KMS-11 (cell line): Measurements from ENCODE around the gene LIMA1.
"Not testable (repeated sequence)": the region's sequence is repeated elsewhere in the genome, so short reads cannot be mapped to it uniquely, and the experiment has no call there.

Source experiments
- H2AFZ ChIP-seq: fragments of 200-600 bp; sonication (generic); 2 replicates; pipeline ENCODE4 v1.6.1; 2016; ENCODE audit warnings: antibody characterized with exemption, mixed run types, low read depth
- H3K27ac ChIP-seq: fragments of 200-600 bp; sonication (generic); 2 replicates; pipeline ENCODE4 v1.6.1; 2016; ENCODE audit warnings: mild to moderate bottlenecking, mixed run types
- H3K27me3 ChIP-seq: fragments of 200-600 bp; sonication (generic); 2 replicates; pipeline ENCODE4 v1.6.1; 2017; ENCODE audit warnings: mild to moderate bottlenecking, low read depth, mixed run types, moderate library complexity; ENCODE audit not compliant: insufficient read depth
- H3K36me3 ChIP-seq: fragments of 200-600 bp; sonication (generic); 2 replicates; pipeline ENCODE4 v1.6.1; 2017; ENCODE audit warnings: mild to moderate bottlenecking, mixed run types; ENCODE audit not compliant: insufficient read depth
- H3K4me1 ChIP-seq: fragments of 200-600 bp; sonication (generic); 2 replicates; pipeline ENCODE4 v1.6.1; 2016; ENCODE audit warnings: mild to moderate bottlenecking, low read depth, mixed run types; ENCODE audit not compliant: poor library complexity, severe bottlenecking
- H3K4me2 ChIP-seq: fragments of 200-600 bp; sonication (generic); 2 replicates; pipeline ENCODE4 v1.7.0; 2016; ENCODE audit warnings: mild to moderate bottlenecking, mixed run types
- H3K4me3 ChIP-seq: fragments of 200-600 bp; sonication (generic); IDR thresholded peaks from 2 replicates; pipeline ENCODE4 v1.6.1; 2017; ENCODE audit warnings: low read depth, low read length, mixed read lengths; ENCODE audit not compliant: insufficient read depth
- H3K79me2 ChIP-seq: fragments of 200-600 bp; sonication (generic); 2 replicates; pipeline ENCODE4 v1.6.1; 2016; ENCODE audit warnings: low read depth, mixed run types; ENCODE audit not compliant: insufficient read depth
- H3K9ac ChIP-seq: fragments of 200-600 bp; sonication (generic); 2 replicates; pipeline ENCODE4 v1.6.1; 2016; ENCODE audit warnings: mild to moderate bottlenecking, mixed run types
- H4K20me1 ChIP-seq: fragments of 200-600 bp; sonication (generic); 2 replicates; pipeline ENCODE4 v1.6.1; 2016; ENCODE audit warnings: mild to moderate bottlenecking, mixed run types; ENCODE audit not compliant: insufficient read depth
- TF ChIP-seq, protein P1 (sequence below): fragments of 200-600 bp; sonication (generic); conservative IDR thresholded peaks from 2 replicates; pipeline ENCODE4 v1.6.1; 2017; ENCODE audit warnings: low read depth, mild to moderate bottlenecking, antibody characterized with exemption, low read length, moderate library complexity, mixed read lengths

Gene LIMA1

DNA sequence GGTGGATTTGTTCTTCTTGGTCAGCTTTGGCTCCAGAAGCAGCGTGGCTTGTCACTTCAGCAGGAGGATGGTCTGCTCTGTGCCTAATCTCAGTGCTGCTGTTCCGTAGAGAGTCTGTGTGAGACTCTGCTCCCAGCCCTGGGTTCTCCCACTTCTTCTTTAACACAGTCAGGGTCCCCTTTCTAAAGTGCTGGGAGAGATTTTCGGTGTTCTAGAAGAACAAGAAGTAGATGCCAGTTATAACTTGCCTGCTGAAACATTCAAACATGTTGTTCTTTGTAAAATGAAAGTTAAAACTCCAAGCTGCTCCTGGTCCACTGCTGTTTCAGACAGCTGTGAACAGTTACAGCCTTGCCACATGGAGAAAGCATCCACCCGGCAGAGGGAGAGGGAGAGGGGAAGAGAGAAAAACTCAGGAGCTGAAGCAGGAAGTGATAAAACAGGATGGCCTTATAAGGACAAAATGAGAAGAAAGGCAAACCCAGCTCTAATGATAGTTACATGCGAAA lies 61.0 kb downstream of the LIMA1 start:
- TF ChIP-seq, protein P1, sequence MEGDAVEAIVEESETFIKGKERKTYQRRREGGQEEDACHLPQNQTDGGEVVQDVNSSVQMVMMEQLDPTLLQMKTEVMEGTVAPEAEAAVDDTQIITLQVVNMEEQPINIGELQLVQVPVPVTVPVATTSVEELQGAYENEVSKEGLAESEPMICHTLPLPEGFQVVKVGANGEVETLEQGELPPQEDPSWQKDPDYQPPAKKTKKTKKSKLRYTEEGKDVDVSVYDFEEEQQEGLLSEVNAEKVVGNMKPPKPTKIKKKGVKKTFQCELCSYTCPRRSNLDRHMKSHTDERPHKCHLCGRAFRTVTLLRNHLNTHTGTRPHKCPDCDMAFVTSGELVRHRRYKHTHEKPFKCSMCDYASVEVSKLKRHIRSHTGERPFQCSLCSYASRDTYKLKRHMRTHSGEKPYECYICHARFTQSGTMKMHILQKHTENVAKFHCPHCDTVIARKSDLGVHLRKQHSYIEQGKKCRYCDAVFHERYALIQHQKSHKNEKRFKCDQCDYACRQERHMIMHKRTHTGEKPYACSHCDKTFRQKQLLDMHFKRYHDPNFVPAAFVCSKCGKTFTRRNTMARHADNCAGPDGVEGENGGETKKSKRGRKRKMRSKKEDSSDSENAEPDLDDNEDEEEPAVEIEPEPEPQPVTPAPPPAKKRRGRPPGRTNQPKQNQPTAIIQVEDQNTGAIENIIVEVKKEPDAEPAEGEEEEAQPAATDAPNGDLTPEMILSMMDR = no peak
- no peaks in the 10 kb centered on the region for H4K20me1 ChIP-seq
- H3K27ac ChIP-seq = peak overlapping the region; percentile 62
- H3K9ac ChIP-seq = peak overlapping the region; percentile 2; the same call in 1 of the 2 replicates
- H2AFZ ChIP-seq = peak overlapping the region; percentile 31
- H3K4me3 ChIP-seq = no peak overlapping the region
- H3K4me2 ChIP-seq = peak overlapping the region; percentile 80
- H3K4me1 ChIP-seq = peaks cover 56% of the 10 kb centered on the region
- no peaks in the 10 kb centered on the region for H3K27me3 ChIP-seq
- H3K36me3 ChIP-seq = no peaks in the 10 kb centered on the region
- no peaks in the 10 kb centered on the region for H3K79me2 ChIP-seq

DNA sequence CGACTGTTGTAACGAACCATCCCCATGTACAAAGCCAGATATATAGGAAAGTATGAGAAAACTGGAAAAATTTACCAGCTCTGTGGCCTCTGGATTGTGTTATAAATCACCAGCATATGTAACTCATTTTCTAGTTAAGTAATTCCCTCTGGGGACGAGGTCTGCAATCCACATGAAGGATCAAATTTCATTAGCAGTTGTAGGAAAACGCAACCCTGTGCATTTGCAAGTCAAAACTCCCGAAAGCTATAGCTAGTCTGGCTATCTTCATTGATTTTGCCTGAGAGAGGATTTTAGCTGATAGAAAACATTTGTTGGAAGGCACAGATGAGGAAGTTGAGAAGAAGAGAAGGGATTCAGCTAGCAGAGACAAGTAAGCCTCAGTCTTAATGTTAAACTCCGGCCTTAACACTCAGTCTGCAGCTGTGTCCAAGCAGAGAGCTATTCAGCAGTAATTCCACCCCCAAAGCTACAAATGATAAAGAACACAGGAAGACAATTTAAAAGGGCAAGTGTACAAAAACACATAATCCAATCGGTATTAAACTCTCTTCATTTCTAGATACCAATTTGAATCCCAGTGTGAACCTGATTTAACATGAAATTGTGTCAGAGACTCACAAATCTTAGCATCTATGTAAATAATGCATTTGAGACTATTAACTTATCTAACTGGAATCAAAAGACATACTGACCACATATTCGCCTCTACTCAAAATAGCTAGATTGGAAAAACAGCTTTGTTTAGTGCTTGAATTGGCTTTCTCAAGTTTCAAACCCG lies 61.9 kb downstream of the LIMA1 start:
- H3K9ac ChIP-seq = peak overlapping the region; percentile 27; the same call in 1 of the 2 replicates
- no peak overlapping the region for H3K4me3 ChIP-seq
- peaks cover 56% of the 10 kb centered on the region for H3K4me1 ChIP-seq
- H3K4me2 ChIP-seq = peak overlapping the region; percentile 80
- no peaks in the 10 kb centered on the region for H3K79me2 ChIP-seq
- TF ChIP-seq, protein P1 = no peak
- H3K36me3 ChIP-seq = no peaks in the 10 kb centered on the region
- H2AFZ ChIP-seq = peak overlapping the region; percentile 38
- H4K20me1 ChIP-seq = no peaks in the 10 kb centered on the region
- peak overlapping the region; percentile 62 for H3K27ac ChIP-seq
- H3K27me3 ChIP-seq = no peaks in the 10 kb centered on the region

DNA sequence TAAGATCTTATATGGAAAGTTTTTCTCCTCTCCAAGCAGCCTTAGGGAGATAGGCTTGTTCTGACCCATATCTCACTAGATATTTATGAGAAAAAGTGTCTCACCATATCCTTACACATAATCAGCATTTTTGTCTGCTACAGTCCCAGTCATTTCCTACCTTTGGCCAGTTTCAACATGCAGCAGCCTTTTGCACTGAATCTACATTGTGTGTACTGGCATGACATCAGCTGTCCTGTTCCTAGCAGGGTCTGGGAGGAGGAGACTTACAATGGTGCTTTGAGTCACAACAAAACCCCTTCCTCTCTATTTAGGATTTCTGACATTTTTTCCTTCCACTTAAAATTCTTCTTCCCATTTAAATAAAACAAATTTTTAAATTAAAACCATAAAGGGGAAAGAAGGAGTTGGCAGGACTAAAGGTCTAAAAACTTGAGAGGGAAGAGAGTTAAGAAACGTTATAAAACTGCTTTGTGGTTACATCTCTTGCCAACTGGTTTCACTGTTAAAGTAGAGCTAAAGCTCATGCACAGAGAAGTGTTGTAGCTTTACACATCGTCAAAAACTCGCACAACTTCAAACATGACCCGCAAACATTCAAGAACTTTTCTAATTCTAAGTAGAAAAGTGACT lies 62.8 kb downstream of the LIMA1 start:
- Histone ChIP-seq H2AFZ (peak overlapping the region; percentile 38), H3K9ac (peak overlapping the region; percentile 27; the same call in 1 of the 2 replicates), H4K20me1 (no peaks in the 10 kb centered on the region), H3K79me2 (no peaks in the 10 kb centered on the region), H3K27ac (peak overlapping the region; percentile 62), H3K36me3 (no peaks in the 10 kb centered on the region), H3K4me3 (no peak overlapping the region), H3K27me3 (no peaks in the 10 kb centered on the region), H3K4me1 (peaks cover 56% of the 10 kb centered on the region), H3K4me2 (peak overlapping the region; percentile 80)
- TF ChIP-seq, protein P1 = no peak

DNA sequence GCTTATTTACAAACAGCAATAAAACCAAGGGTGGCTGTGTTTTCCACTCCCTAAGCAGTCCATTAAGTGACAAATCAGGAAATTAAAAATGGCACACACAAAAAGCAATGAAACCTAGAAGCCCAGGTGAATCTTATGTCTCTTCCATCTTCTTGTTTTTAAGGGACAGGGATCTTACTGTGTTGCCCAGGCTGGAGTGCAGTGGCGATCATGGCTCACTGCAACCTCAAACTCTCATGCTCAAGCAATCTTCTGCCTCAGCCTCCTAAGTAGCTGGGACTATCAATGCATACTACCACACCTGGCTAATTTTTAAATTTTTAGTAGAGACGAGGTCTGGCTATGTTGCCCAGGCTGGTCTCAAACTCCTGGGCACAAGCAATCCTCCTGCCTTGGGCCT lies 63.8 kb downstream of the LIMA1 start:
- no peak overlapping the region for H3K4me3 ChIP-seq
- no peak overlapping the region for H3K9ac ChIP-seq
- H3K4me1 ChIP-seq = peaks cover 51% of the 10 kb centered on the region
- H2AFZ ChIP-seq = no peak overlapping the region
- no peaks in the 10 kb centered on the region for H3K27me3 ChIP-seq
- no peaks in the 10 kb centered on the region for H4K20me1 ChIP-seq
- H3K4me2 ChIP-seq = peak overlapping the region; percentile 80; the same call in 1 of the 2 replicates
- no peaks in the 10 kb centered on the region for H3K79me2 ChIP-seq
- TF ChIP-seq, protein P1 = no peak
- H3K36me3 ChIP-seq = no peaks in the 10 kb centered on the region
- peak overlapping the region; percentile 62; the same call in 1 of the 2 replicates for H3K27ac ChIP-seq

DNA sequence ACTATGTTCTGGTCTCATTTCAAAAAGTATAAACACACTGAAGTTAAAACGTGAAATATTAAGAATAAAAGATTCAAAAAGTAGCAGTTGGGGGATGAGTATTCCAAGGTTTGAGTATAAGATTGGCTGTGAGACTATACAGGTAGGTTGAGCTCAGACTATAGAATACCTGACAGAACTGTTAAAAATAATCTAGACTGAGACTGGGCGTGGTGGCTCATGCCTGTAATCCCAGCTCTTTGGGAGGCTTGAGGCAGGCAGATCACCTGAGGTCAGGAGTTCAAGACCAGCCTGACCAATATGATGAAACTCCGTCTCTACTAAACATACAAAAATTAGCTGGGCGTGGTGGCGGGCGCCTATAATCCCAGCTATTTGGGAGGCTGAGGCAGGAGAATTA lies 64.3 kb downstream of the LIMA1 start:
- H3K27ac ChIP-seq, H3K9ac ChIP-seq, H3K36me3 ChIP-seq, H2AFZ ChIP-seq, H3K4me3 ChIP-seq, H3K27me3 ChIP-seq, H3K79me2 ChIP-seq, H3K4me2 ChIP-seq, H4K20me1 ChIP-seq: not testable (repeated sequence)
- H3K4me1 ChIP-seq = peaks cover 46% of the 10 kb centered on the region
